NCI-H128 (cell line): ENCODE results near the gene JAG1.

Experiments
- DNase-seq: peaks from one replicate; lab custom pipeline; 2025; ENCODE audit not compliant: unreplicated experiment; lab: John Stamatoyannopoulos, UW

Gene JAG1

DNA sequence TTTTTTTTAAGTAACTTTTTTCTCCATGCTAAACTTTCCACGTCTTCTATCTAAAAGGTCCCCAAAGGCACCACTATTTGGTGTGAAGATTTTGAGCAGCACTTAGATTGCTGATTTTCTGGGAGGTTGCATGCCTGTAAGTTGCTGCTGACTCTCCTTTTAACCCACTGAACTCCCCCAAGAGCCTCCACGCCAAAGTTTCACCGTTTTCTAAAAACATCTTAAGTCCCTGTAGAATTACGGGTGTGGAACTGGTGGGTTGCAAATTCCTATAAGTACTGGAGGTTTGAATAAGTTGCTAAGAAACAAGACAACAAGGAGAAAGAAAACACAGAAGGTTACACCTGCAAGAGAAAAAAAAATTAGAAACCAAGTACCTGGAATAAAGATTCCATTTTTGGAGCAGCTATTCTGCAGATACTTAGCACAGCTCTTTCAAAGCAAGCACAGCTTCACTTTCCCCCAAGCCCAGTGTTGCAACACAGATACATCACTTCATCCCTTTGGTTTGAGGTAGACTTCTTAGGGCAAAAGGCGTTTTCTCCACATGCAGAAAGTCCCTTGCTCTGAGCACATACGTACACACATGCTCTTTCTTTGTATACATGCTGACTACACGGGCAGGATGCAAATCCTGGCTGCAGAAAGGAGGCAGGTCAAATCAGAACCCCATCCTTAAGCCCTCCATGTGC lies 5.0 kb downstream of the JAG1 start:
- DNase-seq = no peak

DNA sequence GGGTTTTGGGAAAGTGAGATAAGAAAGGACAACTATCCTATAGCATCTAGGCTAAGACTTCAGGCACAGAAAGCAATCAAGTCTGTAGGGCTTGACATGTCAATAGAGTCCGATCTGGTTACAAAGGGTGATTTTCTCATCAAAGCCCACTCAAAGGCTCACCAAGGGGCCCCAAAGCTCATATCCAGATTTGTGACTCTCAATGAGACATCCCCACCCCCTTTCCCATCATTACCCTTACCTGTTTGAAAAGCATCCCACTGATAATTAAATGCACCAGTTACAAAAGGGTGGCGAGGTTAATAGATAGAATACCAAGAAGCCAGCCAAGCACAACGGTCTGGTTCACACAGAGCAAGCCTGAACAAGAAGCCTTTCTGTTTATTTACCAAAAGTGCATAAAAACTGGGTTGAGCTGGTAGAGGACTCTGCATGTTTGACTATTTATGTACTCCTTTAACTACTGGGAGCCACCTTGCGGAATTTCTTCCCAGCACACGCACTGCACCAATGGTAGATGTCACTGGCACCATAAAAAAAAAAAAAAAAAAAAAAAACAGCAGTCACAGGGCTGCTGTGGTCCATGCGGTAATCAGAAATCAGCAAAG lies 6.1 kb downstream of the JAG1 start:
- DNase-seq = no peak

- DNase-seq = no peak
Measured at GRCh38 chr20:10667077-10667401, 6.8 kb downstream of the JAG1 start.

- no peak for DNase-seq
Measured at GRCh38 chr20:10666221-10667076, 7.3 kb downstream of the JAG1 start.

DNA sequence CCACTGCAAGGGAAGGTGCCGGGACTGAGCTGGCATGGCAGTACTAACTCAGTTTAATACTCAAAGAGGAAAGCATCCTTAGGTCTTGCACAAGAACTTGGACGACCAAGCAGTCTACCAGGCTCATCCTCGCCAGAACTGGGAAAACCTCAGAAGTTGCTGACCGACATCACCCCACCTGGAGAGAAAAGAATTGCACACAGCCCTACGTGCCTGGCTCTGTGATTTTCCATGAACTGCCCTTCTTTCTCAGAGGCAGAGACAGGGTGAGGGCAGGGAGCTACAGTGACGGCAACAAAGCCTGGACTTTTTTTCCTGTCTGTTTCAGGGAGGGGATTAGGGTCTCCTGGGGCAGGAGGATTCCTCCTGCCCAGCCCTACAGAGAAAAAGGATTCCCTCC lies 8.0 kb downstream of the JAG1 start:
- no peak for DNase-seq

GRCh38 chr20:10665027-10665561 lies 8.7 kb downstream of the JAG1 start:
- no peak for DNase-seq

GRCh38 chr20:10663756-10664155 lies 10.0 kb downstream of the JAG1 start:
- no peak for DNase-seq

- DNase-seq = no peak
Measured at GRCh38 chr20:10662661-10663458, 10.9 kb downstream of the JAG1 start.

DNA sequence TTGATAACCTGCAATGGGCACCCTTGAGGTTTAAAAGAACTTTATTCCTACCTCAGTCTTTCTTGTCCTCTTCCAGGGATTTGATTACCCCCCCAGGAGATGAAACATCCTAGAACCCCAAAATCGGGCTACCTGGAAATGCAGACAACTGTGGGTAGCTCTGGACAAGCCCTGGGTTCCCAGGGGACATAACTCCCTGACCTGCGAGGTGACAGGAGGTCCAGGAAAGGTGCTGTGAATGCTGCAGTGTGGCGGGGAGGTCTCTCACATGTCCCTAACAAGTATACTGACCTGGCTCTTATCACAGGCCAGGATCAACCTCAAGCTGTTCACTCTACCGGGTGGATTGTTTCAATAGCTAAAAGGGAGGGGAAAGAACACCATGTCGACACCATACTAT lies 11.6 kb downstream of the JAG1 start:
- no peak for DNase-seq

GRCh38 chr20:10661261-10661660 lies 12.5 kb downstream of the JAG1 start:
- no peak for DNase-seq

- no peak for DNase-seq
Measured at GRCh38 chr20:10660661-10661060, 13.1 kb downstream of the JAG1 start.

GRCh38 chr20:10659651-10660601 lies 13.9 kb downstream of the JAG1 start:
- no peak for DNase-seq

DNA sequence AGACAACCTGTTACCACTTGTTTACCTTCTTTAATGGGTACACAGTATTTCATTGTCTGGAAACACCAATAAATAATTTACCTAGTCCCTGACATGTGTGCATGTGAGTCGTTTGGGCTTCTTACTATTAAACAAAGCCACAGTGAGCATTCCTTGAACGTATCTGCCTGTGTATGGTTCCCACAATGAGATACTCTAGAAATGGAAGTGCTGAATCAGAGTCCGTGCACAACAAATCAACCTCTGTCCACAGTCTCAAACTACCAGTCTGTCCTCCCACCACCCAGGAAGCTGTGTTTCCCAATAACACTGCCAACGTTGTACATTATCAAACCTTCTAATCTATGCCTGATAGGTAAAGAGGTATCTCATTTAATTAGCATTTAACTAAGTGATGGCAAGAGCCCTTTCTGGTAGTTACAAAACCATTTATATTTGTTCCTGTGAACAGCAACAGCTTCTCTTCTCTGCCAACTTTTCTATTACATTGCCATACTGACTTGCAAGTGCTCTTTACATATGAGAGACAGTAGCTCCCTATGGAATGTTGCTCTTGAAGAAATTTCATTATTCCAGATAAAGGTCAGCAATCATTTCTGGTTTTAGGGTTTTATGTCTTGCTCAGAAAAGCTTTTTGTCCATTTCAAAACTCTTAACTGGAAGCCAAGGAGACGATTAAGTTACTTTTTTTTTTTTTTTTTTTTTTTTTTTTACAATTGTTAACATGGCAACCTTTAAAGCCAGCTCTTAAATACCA lies 14.7 kb downstream of the JAG1 start:
- DNase-seq = no peak

DNA sequence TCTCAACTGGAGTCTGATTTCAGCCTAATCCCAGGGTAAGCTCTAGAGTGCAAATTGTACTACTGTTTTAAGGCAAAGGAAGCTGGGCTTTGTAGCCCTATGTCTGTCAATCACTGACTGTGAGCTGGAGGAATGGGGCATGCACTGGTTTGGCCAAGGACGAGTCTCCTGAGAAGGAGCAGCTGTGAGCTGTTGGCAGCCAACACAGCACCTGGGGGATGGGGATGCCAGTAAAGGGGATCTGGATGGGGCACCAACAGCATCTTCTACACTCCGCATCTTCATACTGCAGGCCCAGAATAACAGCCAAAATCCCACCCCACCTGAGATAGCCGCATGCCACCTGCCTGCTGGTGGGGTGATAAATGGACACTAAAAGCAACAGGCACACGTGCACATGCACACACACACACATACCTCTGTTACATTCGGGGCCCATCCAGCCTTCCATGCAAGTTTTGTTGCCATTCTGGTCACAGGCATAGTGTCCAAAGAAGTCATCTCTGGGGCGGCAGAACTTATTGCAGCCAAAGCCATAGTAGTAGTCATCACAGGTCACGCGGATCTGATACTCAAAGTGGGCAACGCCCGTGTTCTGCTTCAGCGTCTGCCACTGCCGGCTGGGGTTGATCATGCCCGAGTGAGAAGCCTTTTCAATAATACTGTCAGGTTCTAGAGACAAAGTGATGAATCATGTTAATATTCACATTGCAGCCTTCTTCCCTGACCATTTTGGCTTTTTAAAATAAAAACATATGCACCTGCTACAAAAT lies 15.6 kb downstream of the JAG1 start:
- no peak for DNase-seq

- no peak for DNase-seq
Measured at GRCh38 chr20:10657453-10657852, 16.3 kb downstream of the JAG1 start.

DNA sequence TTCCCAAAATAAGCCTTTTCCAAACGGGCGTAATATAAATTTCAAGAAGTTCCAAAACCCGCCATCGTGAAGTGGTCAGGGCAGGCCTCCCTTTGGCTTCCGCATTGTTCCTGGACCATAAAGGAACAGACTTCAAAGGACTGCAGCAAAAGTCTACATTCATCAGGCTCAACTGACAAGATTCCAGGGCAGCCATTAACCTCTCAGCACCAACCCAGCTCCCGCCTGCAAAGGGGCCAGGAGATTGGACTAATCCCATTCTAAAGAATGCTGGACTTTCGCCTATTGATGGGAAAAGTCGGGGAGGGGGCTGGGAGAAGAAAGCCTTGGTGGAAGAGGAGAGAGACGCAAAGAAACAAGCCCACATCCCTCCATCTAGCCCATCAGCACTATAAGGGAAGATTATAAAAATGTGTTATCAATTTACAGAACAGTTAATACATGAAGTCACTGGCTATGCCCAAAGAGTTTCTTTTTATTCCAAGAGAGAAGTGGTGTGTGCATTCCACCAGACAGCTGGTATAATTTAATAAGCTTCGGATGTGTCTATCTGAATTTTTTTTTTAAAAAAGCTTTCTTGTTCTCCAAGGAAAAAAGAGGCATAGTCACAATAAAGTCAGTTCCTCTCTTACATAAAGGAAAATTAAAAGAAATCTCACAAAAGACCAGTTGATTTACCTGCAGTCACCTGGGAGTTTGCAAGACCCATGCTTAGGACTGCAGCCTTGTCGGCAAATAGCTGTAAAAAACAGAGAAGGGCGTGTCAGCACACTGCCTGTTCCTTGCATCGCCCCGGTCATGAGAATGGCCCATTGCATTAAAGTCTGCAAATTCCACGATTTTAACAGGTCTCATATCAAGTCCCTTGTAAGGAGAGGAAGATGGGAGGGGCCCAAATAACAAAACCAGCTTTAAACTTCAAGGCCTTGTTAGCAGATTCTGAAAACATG lies 17.8 kb downstream of the JAG1 start:
- DNase-seq = no peak

GRCh38 chr20:10654630-10655029 lies 19.2 kb downstream of the JAG1 start:
- no peak for DNase-seq

DNA sequence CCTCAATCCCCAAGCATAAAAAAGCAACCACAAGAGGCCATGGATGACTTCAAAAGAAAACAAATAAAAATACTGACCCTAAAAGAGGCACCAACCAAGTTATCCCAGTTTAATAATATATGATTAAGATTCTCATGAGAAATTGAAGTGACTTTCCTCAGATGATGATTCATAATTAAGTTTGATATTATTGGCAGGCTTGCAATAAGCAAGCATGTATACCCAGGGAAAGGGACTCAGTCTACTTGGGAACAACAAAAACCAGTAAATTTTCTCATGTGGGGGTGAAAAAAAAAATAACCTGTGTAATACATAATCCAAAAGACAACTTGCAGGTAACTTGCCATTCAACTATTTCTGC lies 19.6 kb downstream of the JAG1 start:
- DNase-seq = no peak
